C4-2B (cell line): ENCODE data around the gene FGF2.

Experiments used
- ZFX ChIP-seq: fragments of 450-650 bp; IDR thresholded peaks from 2 replicates; pipeline ENCODE4 v1.6.1; 2017
- TF ChIP-seq, protein P1 (sequence below): fragments of 450-650 bp; conservative IDR thresholded peaks from 2 replicates; pipeline ENCODE4 v1.5.1; 2017; ENCODE audit warnings: mild to moderate bottlenecking

DNA sequence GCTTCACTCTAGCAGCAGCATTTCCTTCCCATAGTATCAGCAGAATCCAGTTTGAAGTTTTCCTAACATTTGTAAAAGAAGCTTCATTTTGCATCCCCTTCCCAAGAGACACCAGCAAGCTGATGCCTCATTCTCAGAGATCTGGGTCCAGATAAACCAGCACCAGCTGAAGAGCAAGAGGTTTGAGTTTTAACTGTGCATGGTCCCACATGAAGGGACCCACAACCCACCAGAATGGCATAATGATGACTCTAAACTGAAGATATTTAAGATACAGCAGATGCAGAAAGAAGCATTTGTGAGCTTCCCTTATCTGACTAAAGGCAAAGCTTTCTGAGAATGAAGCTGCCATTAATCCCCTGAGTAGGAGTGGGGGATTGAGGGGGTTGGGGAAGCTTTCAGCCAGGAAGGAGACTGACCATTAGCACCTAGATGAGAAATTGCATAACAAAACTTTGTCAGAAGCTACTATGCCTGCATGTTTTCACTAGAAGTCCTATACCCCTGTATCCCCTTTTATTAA is 77.2 kb downstream of the FGF2 start:
- TF ChIP-seq, protein P1, sequence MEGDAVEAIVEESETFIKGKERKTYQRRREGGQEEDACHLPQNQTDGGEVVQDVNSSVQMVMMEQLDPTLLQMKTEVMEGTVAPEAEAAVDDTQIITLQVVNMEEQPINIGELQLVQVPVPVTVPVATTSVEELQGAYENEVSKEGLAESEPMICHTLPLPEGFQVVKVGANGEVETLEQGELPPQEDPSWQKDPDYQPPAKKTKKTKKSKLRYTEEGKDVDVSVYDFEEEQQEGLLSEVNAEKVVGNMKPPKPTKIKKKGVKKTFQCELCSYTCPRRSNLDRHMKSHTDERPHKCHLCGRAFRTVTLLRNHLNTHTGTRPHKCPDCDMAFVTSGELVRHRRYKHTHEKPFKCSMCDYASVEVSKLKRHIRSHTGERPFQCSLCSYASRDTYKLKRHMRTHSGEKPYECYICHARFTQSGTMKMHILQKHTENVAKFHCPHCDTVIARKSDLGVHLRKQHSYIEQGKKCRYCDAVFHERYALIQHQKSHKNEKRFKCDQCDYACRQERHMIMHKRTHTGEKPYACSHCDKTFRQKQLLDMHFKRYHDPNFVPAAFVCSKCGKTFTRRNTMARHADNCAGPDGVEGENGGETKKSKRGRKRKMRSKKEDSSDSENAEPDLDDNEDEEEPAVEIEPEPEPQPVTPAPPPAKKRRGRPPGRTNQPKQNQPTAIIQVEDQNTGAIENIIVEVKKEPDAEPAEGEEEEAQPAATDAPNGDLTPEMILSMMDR, result no peak
- no peak for TF ChIP-seq ZFX
